ENCODE data around the gene TRABD2A.

DNA sequence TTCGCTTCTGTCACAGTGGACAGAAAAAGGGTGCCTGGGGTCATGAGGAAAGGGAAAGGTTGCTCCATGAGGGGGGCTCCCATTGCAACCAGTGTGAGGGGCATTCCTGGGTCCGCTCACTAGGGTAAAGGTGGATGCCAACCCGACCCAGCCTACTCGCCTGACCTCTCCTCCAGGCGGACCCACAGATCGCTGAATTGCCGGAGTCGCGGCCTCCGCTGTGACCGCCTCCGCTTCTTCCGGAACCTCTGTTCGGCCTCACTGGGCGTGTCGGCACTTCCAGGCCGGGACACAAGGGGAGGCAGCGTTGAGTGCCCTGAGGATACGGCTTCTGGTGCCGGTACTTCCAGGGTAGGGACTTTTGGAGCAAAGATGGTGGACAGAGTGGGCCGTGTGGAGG lies 57.1 kb downstream of the TRABD2A start:
- TF ChIP-seq POLR2AphosphoS5 (IDR thresholded peaks at IDR 0.05; ENCODE audit: low read depth, low read length) (no peak), POLR2A (IDR thresholded peaks at IDR 0.05; ENCODE audit: low read depth, low read length) (no peak), TAF1 (IDR thresholded peaks at IDR 0.05; ENCODE audit: low read depth, low read length) (no peak), POU2F2 (IDR thresholded peaks at IDR 0.05; ENCODE audit: low read depth, low read length) (no peak)

All from GM12891 (cell line).